GM19468 (cell line): ENCODE results near the gene TMPRSS11B.
"Not testable (repeated sequence)": the region's sequence is repeated elsewhere in the genome, so short reads cannot be mapped to it uniquely, and the experiment has no call there.

Experiments
- ATAC-seq: cut with Tn5 transposase; IDR thresholded peaks from one replicate; pipeline ENCODE4 v1.9.1; 2021; ENCODE audit warnings: mild to moderate bottlenecking, moderate library complexity, moderate number of reproducible peaks; ENCODE audit not compliant: unreplicated experiment; ENCODE audit errors: extremely low read depth

TMPRSS11B gene, protein sequence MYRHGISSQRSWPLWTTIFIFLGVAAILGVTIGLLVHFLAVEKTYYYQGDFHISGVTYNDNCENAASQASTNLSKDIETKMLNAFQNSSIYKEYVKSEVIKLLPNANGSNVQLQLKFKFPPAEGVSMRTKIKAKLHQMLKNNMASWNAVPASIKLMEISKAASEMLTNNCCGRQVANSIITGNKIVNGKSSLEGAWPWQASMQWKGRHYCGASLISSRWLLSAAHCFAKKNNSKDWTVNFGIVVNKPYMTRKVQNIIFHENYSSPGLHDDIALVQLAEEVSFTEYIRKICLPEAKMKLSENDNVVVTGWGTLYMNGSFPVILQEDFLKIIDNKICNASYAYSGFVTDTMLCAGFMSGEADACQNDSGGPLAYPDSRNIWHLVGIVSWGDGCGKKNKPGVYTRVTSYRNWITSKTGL

DNA sequence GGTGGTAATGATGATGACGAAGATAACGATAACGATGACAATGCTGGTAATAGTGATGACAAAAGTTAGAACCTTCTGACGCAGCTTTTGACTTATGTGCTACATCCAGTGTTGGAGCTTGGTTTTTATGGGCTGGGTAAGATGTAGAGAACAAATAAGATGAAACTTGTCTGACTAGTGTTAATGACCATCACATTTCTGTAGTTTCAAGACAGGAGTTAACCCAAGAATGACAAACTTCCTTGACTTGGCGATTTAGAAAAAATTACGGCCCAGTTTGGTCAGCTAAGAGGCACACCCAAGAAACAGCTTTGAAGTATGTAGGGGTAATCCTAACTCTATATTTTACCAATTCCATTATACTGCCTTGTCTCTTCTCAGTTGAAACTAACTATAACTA, at the start of gene TMPRSS11B:
Gene TMPRSS11B, minus strand, starts transcription at position 101 of the 400 bp plus-strand sequence. CDS start 136 bp downstream, outside the sequence.
- no peak for ATAC-seq

DNA sequence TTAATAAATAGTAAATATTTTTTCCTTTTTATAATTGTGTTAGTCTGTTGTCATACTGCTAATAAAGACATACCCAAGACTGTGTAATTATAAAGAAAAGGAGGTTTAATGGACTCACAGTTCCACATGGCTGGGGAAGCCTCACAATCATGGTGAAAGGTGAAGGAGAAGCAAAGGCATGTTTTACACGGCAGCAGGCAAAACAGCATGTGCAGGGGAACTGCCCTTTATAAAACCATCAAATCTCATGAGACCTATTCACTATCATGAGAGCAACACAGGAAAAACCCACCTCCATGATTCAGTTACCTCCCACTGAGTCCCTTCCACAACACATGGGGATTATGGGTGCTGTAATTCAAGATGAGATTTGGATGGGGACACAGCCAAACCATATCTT, 45.8 kb upstream of the TMPRSS11B start:
- ATAC-seq = no peak

DNA sequence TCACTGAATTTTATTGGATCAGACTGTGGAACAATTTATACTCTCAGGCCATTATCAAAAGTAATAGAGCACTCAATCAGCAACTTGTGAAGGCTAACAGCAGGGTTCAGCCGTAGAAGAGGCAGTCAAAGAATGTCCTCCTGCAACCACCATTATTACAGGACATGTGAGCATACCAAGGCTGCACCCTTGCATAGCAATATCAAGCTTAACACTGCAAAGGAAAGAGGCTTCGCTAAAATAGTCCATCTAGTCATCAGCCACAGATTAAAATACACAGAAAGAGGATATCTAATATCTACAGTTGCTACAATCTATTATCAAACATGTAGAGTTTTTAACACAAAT, 42.9 kb upstream of the TMPRSS11B start:
- no peak for ATAC-seq

DNA sequence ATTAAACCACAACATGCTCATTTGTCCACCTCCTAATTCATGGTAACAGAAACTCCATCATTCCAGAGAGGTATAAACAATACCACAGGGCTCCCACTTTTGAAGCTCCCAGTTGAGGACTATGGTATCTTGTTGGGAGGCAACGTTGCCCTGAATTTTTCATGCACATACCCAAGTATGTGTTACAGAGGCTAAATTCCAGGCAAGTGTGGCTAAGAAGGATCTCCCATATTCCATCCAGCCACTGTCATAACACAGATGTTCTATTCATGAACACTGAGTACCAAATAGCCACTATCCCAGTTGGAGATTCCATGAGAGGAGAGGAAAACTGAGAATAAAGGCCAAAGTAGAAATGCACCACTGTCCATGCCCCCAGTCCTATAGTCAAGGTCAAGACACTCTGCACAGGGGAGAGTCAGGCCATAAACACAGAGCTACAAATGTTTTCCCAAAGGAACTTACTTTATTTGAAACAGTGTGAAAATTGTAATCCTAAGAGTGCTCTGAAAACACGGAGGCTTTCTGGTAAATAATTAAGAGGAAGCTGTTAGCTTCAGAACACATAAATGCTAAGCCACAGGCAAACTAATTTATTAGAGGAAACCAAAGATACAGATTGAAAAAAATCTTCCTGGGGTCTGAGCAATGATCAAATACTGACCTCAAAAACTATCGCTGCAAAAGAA, 42.4 kb upstream of the TMPRSS11B start:
- ATAC-seq = no peak

DNA sequence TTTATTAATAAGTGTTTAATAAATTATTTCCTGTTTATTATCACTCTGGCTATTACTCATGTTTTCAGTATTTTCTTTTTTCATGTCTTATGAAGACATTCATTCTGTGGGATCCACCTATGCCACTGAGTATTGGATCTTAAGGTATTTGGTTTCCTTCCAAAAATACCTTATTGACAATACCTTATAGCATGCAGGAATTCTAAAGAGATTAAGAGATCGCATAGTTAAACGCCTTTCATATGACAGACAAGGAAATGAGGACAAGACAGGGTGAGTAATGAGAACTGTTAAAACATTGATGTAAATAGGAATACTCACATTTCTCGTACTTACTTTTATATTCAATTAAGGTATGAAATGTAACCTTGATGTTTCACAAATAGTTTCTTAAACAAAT, 38.2 kb upstream of the TMPRSS11B start:
- no peak for ATAC-seq

DNA sequence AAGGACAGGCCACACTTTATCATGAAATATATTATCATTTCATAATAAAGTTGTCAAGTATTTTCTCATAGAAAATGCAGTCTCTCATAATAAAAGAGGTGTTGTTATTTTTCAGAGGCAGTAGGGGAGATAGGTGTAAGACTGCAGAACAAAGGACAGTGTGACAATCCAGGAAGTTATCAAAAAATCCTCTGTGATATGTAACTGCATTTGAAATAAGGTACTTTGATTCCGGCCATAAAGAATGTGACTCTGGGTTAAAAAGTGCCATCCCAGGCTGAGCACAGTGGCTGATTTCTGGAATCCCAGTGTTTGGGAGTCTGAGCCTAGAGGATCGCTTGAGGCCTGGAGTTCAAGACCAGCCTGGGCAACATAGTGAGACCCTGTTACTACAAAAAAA, 37.6 kb upstream of the TMPRSS11B start:
- ATAC-seq = no peak

DNA sequence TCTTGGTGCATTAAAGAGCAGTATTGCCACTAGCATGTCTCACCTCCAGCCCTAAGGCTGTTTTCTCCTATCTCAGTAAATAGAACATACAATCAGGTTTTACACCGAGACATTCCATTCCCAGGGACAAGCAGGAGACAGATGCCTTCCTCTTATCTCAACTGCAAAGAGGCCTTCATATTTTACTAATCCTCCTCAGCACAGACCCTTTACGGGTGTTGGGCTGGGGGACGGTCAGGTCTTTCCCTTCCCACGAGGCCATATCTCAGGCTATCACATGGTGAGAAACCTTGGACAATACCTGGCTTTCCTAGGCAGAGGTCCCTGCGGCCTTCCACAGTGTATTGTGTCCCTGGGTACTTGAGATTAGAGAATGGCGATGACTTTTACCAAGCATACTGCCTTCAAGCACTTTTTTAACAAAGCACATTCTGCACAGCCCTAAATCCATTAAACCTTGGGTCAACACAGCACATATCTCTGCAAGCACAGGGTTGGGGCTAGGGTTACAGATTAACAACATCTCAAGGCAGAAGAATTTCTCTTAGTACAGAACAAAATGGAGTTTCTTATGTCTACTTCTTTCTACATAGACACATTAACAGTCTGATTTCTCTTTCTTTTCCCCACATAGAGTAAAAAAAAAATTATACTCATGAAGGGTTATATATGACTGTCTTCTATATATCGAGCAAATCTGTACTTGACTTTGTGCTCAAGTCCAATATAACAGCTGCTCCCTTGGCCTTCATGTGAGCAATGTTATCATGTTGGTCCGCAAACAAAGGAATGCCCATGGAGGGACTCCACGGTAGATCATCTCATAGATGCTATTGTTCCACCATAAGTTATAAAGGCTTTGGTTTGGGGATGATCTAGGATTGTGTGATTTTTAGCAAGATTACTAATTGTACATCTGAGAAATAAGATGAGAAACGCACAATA, 36.6 kb upstream of the TMPRSS11B start:
- ATAC-seq = not testable (repeated sequence)

DNA sequence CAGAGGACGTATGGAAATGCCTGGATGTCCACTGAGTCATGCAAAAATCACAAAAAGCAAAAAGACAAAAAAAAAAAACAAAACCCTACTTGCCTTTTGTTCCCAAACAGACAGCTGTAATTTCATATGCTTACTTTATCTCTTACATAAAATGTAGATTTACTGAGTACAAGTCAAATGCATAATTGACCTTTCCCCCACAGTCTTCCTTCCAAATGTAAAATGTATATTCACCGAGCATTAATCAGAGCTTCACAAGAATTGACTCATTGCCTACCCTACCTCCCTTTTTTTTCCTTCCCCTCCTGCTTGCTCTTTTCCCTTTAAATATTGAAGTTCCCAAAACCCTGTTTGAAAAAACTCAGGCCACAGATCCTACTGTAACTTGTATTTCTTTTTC, 32.5 kb upstream of the TMPRSS11B start:
- ATAC-seq = no peak

DNA sequence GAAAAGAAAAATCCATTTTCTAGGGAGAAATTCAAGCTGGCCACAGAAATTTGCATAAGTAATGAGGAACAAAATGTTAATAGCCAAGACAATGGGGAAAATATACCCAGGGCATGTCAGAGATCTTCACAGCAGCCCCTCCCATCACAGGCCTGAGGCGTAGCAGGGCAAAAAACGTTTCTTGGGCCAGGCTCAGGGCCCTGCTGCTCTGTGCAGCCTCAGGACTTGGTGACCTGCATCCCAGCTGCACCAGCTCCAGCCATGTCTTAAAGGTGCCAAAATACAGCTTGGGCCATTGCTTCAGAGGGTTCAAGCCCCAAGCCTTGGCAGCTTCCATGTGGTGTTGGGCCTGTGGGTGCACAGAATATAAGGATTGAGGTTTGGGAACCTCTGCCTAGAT, 32.1 kb upstream of the TMPRSS11B start:
- ATAC-seq = no peak

DNA sequence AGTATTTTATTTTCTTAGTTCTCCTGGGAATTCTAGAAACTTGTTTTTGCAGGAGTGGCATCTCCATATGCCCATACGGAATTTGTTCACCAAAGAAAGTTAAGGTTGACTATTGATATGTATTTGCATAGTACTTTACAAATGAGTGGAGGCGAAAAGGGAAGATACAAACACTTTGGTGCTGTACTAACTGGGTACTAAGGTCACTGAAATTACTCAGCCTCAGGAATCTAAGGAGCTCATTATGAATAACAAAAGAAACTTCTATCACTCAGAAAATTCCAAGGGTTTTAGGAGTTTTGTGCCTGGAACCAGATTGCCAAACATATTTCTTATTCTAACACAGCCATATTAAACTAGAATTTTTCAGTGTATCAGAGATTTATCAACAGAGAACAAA, 27.4 kb upstream of the TMPRSS11B start:
- ATAC-seq = no peak

DNA sequence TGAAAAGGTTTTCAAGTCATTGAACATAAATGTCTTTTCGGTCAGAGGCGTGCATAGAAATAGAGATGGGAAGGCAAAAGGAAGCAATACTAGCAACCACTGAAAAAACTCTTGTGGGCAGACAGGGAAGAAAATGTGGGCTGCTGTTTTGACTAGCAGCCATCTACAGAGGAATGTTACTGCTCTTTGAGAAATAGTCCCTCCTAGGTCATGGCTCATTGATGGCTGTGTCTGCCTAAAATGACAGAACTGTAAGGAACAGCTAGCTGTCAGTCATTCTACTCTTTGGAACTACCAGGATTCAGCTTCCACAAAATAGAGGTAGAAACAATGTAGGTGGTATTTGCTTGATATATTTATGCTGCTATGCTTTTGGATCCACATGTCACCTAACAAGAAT, 26.9 kb upstream of the TMPRSS11B start:
- ATAC-seq = peak; percentile 14

DNA sequence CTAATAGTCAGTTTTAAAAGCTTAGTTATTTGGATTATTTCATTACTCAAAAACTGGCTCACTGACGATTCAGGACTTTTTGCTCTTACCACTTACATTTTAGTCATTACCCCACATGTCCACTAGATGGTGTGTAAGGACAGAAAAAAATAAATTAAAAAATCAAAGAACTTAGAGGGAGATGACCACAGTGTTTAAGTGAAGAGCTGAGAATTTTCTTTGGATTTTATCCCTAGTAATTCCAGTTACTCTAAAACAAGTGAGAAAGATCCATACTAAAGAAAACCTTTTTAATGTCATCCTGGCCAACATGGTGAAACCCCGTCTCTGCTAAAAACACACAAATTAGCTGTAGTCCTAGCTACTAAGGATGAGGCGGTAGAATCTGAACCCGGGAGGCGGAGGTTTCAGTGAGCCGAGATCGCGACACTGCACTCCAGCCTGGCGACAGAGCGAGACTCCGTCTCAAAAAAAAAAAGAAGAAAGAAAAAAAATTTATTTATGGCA, 26.4 kb upstream of the TMPRSS11B start:
- ATAC-seq = peak; percentile 49

DNA sequence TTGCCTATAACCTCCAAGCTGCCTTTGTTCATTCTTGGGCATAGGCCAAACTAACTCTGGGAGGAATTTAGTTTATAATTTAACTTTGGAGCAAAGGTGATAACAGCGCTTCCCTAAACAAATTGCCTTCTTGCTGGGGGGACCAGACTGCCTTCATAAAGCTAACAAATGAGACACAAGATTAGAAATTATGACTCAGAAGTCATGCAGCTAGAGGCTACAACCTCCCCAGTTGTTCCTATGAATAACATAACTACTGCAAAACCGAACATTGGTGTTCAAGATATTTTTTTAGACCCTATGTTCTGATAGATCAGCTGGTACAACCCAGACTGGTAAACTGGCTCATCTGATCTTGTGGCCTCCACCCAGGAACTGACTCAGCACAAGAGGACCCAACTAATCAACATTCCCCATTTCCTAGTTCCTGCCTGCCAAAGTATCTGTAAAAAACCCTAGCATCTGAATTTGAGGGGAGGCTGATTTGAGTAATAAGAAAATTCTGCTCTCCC, 22.0 kb upstream of the TMPRSS11B start:
- ATAC-seq = no peak

DNA sequence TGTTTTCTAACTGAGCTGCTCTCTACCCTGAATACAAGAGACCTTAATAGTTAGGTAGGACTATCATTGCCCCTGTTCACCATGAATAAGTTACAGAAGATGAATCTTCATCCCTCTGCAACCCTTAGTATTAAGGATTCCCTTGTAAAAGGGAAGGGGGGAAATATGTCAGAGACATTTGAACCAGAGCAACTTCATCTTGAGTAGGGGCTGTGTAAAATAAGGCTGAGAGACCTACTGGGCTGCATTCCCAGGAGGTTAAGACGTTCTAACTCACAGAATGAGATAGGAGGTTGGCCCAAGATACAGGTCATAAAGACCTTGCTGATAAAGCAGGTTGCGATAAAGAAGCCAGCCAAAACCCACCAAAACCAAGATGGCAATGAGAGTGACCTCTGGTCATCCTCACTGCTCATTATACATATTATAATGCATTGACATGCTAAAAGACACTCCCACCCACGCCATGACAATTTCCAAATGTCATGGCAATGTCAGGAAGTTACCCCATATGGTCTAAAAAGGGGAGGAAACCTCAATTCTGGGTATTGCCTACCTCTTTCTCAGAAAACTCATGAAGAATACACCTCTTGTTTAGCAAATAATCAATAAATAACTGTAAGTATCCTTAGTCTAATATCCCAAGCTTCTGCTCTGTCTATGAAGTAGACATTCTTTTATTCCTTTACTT, 19.5 kb upstream of the TMPRSS11B start:
- ATAC-seq = no peak

DNA sequence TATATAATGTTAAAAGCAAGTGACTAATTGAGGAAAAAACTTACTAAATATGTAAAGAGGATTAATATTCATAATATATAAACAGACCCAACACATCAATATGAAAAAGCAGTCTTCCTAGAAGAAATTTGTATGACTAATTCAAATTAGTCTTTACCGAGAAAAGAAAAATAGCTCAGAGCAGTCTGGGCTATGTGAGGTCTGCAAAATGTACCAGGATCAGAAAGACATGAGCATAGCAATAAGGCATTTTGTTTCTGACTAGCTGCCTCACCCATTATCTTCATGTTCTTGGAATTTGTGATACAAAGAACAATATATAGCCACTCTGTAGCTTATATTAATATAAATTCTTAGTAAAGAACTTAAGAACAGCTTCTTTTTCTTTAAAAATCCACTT, 13.7 kb upstream of the TMPRSS11B start:
- ATAC-seq = no peak

DNA sequence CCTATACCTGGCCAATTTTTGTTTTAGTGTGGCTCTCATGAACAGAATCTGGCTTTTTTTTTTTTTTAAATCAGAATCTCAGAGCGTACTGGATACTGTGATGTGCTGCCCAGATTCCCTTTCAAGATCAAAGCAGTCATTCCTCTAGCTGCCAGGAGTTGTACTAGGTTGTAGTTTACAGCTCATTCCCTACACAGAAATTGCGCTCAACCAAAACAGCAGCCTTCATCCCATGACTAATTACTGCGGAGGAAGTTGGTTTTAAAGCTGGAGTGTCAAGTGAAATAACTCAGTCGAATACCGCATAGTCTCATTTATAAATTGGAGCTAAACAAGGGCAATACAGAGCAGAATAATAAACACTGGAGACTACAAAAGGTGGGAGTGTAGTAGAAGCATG, 12.2 kb upstream of the TMPRSS11B start:
- no peak for ATAC-seq

DNA sequence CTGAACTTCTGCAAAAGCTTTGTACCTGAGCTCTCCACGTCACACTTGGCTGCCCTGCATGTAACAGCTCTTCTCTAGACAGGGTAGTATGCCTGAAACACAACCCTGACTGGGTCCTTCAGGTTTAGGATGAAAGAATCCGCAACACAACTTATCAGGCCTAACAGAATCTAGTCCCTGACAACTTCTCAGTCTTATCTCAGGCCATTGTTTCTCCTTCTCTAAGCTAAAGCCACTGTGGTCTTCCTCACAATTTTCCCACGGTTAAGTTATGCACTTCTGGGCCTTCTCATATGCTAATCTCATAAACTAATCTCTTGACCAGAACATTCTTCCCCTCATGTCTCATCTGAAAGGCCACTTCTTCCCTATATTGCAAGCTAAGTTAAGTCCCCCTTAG, 10.8 kb upstream of the TMPRSS11B start:
- no peak for ATAC-seq

DNA sequence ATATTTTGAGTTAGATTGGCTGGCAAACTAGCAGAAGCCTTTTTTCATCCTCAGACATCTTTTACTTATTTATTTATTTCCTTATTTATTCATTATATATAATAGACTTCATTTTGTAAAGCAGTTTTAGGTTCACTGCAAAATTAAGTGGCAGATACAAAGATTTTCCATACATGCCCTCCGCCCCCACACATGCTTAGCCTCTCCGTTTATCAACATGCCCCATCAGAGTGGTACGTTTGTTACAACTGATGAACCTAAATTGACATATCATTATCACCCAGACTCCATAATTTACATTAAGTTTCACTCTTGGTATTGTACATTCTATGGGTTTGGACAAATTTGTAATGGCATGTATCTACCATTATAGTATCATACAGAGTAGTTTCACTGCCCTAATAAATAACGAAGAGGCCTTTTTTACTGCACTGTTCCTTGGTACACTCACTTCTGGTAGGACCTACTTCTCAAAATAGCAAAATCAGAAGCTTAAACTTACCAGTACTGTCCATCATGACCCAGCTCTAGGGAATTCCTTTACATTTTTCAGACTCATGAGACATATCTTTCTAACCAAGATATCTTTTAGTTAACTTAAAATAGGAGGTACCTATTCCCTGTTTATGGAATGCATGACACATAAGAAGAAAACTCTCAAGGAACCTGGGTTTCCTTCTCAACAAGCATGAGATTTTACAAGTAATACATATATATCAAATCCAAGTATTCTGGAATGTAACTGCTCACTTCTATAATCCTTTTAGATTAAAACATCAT, 4.8 kb upstream of the TMPRSS11B start:
- no peak for ATAC-seq

DNA sequence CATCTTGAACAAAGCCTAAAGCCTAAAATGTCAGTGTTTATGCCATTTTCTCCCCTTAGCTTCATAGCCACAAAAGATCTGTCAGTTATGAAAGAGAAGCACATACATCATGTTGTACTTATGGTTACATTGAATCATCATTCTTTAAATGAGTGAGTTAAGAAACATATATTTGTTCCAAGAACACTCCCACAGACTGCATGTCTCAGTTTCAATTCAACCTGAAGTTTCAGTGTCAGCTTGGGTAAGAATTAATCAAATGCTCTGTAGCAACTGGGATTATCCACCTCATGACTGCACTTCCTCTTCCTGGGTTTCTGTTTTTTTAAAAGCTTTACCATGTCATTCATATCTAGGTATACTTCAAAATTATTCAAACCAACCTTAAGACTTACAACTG, 3.9 kb upstream of the TMPRSS11B start:
- ATAC-seq = peak; percentile 74
